ENCODE results near the gene LRRC15.
A peak's percentile ranks its signal among the peaks of the same experiment; 100 is the strongest.

LRRC15 gene

GRCh38 chr3:194384569-194385001 is 15.0 kb upstream of the LRRC15 start:
- Histone ChIP-seq H3K4me1 (ENCODE audit: control insufficient read depth, insufficient read depth, low read length, poor library complexity, severe bottlenecking) (no peaks in the 10 kb centered on the region), H3K9me3 (ENCODE audit: control insufficient read depth, low read length) (no peaks in the 10 kb centered on the region), H3K27ac (ENCODE audit: low read depth, low read length, severe bottlenecking) (no peak overlapping the region), H3K36me3 (ENCODE audit: control insufficient read depth, insufficient read depth, low read length) (no peaks in the 10 kb centered on the region), H3K4me3 (ENCODE audit: extremely low read depth, insufficient read depth, low read length, poor library complexity, severe bottlenecking) (no peak overlapping the region)
- 89 to 94% methylated on average over 6 to 12 of the region's 12 CpGs for WGBS, 2 experiments (ENCODE audit: insufficient coverage in 2 of 2)

GRCh38 chr3:194384156-194384555 is 14.6 kb upstream of the LRRC15 start:
- Histone ChIP-seq H3K4me1 (ENCODE audit: control insufficient read depth, insufficient read depth, low read length, poor library complexity, severe bottlenecking) (no peaks in the 10 kb centered on the region), H3K27ac (ENCODE audit: low read depth, low read length, severe bottlenecking) (no peak overlapping the region), H3K9me3 (ENCODE audit: control insufficient read depth, low read length) (no peaks in the 10 kb centered on the region), H3K4me3 (ENCODE audit: extremely low read depth, insufficient read depth, low read length, poor library complexity, severe bottlenecking) (no peak overlapping the region), H3K36me3 (ENCODE audit: control insufficient read depth, insufficient read depth, low read length) (no peaks in the 10 kb centered on the region)
- WGBS, 2 experiments (ENCODE audit: insufficient coverage in 2 of 2), result 93 to 94% methylated on average over 2 to 4 of the region's 6 CpGs

GRCh38 chr3:194383276-194383940 is 13.9 kb upstream of the LRRC15 start:
- H3K27ac ChIP-seq (ENCODE audit: low read depth, low read length, severe bottlenecking), result no peak overlapping the region
- no peak overlapping the region for H3K4me3 ChIP-seq (ENCODE audit: extremely low read depth, insufficient read depth, low read length, poor library complexity, severe bottlenecking)
- no peaks in the 10 kb centered on the region for H3K9me3 ChIP-seq (ENCODE audit: control insufficient read depth, low read length)
- H3K4me1 ChIP-seq (ENCODE audit: control insufficient read depth, insufficient read depth, low read length, poor library complexity, severe bottlenecking), result no peaks in the 10 kb centered on the region
- 93% methylated on average over 10 to 14 of the region's 14 CpGs for WGBS, 2 experiments (ENCODE audit: insufficient coverage in 2 of 2)
- H3K36me3 ChIP-seq (ENCODE audit: control insufficient read depth, insufficient read depth, low read length), result no peaks in the 10 kb centered on the region

DNA sequence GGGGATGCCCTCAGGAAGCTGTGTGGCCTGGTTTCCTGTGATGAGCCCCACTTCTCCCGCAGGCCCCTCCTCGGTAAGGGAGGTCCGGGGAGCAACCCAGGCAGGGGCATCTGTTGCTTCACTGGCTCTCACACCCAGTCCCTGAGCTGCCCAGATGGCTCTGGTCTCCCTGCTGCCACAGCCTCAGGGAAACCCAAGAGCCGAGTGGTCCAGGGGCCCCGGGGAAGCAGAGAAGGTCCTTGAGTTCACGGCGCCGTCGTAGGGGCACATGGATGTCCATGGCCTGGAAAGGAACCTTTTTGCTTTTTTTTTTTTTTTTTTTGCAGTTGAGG is 13.3 kb upstream of the LRRC15 start:
- H3K27ac ChIP-seq (ENCODE audit: low read depth, low read length, severe bottlenecking), result no peak overlapping the region
- H3K9me3 ChIP-seq (ENCODE audit: control insufficient read depth, low read length), result no peaks in the 10 kb centered on the region
- H3K4me1 ChIP-seq (ENCODE audit: control insufficient read depth, insufficient read depth, low read length, poor library complexity, severe bottlenecking), result no peaks in the 10 kb centered on the region
- no peaks in the 10 kb centered on the region for H3K36me3 ChIP-seq (ENCODE audit: control insufficient read depth, insufficient read depth, low read length)
- no peak overlapping the region for H3K4me3 ChIP-seq (ENCODE audit: extremely low read depth, insufficient read depth, low read length, poor library complexity, severe bottlenecking)
- WGBS, 2 experiments (ENCODE audit: insufficient coverage in 2 of 2), result 85 to 90% methylated on average over 4 to 7 of the region's 9 CpGs

- Histone ChIP-seq H3K9me3 (ENCODE audit: control insufficient read depth, low read length) (no peaks in the 10 kb centered on the region), H3K36me3 (ENCODE audit: control insufficient read depth, insufficient read depth, low read length) (no peaks in the 10 kb centered on the region), H3K4me1 (ENCODE audit: control insufficient read depth, insufficient read depth, low read length, poor library complexity, severe bottlenecking) (no peaks in the 10 kb centered on the region), H3K27ac (ENCODE audit: low read depth, low read length, severe bottlenecking) (no peak overlapping the region), H3K4me3 (ENCODE audit: extremely low read depth, insufficient read depth, low read length, poor library complexity, severe bottlenecking) (no peak overlapping the region)
- WGBS, 2 experiments (ENCODE audit: insufficient coverage in 2 of 2), result 88 to 92% methylated on average over 16 to 18 of the region's 20 CpGs
These were observed 12.8 kb upstream of the LRRC15 start for GRCh38 chr3:194382196-194382891.

DNA sequence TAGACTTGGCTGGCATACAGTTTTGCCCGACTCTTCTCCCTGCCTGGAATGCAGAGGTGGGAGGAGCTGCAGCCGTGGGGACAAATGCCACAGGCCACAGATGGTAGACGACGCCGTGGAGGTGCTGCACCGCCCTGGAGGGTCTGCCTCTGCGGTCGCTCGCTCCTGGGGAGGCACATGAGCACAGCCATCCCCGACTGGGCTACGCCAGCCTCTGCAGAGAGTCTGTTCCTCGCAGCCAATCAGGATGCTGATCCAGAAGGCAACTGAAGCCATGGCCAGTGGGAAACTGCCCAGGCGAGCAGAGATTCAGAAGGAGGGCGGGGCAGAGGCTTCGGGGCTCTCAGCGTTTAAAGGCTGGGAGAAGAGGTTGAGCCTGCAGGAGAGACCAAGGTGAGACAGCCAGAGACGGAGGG is 11.9 kb upstream of the LRRC15 start:
- Histone ChIP-seq H3K27ac (ENCODE audit: low read depth, low read length, severe bottlenecking) (no peak overlapping the region), H3K4me1 (ENCODE audit: control insufficient read depth, insufficient read depth, low read length, poor library complexity, severe bottlenecking) (no peaks in the 10 kb centered on the region), H3K4me3 (ENCODE audit: extremely low read depth, insufficient read depth, low read length, poor library complexity, severe bottlenecking) (no peak overlapping the region), H3K36me3 (ENCODE audit: control insufficient read depth, insufficient read depth, low read length) (no peaks in the 10 kb centered on the region), H3K9me3 (ENCODE audit: control insufficient read depth, low read length) (no peaks in the 10 kb centered on the region)
- 64 to 72% methylated on average over 17 of the region's 17 CpGs for WGBS, 2 experiments (ENCODE audit: insufficient coverage in 2 of 2)

DNA sequence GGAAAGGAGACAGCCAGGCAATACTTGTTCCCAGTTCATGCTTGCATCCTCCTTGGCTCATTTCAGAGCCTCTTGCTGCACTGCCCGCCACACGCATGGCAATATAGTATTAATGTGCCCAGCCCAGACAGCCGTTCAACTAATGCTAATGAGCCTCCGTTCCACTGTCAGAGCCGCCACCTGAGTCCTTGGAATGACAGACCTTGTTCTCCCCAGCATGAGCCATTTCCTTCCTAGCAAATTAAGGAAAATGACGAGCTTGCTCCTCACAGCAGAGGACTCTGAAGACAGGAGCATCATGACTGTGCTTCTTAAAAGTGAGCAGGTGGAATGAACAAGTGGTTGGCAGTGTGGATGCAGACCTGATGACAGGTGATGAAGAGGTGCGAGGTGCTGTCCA is 10.8 kb upstream of the LRRC15 start:
- Histone ChIP-seq H3K4me3 (ENCODE audit: extremely low read depth, insufficient read depth, low read length, poor library complexity, severe bottlenecking) (no peak overlapping the region), H3K27ac (ENCODE audit: low read depth, low read length, severe bottlenecking) (no peak overlapping the region), H3K36me3 (ENCODE audit: control insufficient read depth, insufficient read depth, low read length) (no peaks in the 10 kb centered on the region), H3K4me1 (ENCODE audit: control insufficient read depth, insufficient read depth, low read length, poor library complexity, severe bottlenecking) (peaks cover 4% of the 10 kb centered on the region), H3K9me3 (ENCODE audit: control insufficient read depth, low read length) (peaks cover 3% of the 10 kb centered on the region)
- WGBS, 2 experiments (ENCODE audit: insufficient coverage in 2 of 2), result 83 to 86% methylated on average over 7 of the region's 7 CpGs

- peaks cover 4% of the 10 kb centered on the region for H3K4me1 ChIP-seq (ENCODE audit: control insufficient read depth, insufficient read depth, low read length, poor library complexity, severe bottlenecking)
- peaks cover 3% of the 10 kb centered on the region for H3K9me3 ChIP-seq (ENCODE audit: control insufficient read depth, low read length)
- no peak overlapping the region for H3K27ac ChIP-seq (ENCODE audit: low read depth, low read length, severe bottlenecking)
- no peaks in the 10 kb centered on the region for H3K36me3 ChIP-seq (ENCODE audit: control insufficient read depth, insufficient read depth, low read length)
- 91 to 96% methylated on average over 5 to 7 of the region's 9 CpGs for WGBS, 2 experiments (ENCODE audit: insufficient coverage in 2 of 2)
- H3K4me3 ChIP-seq (ENCODE audit: extremely low read depth, insufficient read depth, low read length, poor library complexity, severe bottlenecking), result no peak overlapping the region
These were observed 10.1 kb upstream of the LRRC15 start for GRCh38 chr3:194379651-194380050.

DNA sequence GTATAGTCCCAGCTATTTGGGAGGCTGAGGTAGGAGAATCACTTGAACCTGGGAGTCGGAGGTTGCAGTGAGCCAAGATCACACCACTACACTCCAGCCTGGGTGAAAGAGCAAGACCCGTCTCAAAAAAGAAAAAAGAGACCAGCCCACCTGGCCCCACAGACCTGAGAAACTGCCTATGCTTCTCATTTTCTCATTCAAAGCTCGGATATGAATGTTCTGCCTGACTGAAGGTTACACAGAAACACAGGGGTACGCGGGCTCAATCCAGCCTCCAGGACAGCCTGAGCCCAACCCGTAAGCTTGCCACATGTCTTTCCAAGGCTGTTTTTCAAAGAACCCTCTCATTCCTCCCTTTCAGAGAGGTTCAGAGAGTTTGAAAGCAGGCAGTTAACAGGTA is 9.7 kb upstream of the LRRC15 start:
- Histone ChIP-seq H3K9me3 (ENCODE audit: control insufficient read depth, low read length) (peaks cover 3% of the 10 kb centered on the region), H3K4me1 (ENCODE audit: control insufficient read depth, insufficient read depth, low read length, poor library complexity, severe bottlenecking) (peaks cover 4% of the 10 kb centered on the region), H3K36me3 (ENCODE audit: control insufficient read depth, insufficient read depth, low read length) (no peaks in the 10 kb centered on the region), H3K4me3 (ENCODE audit: extremely low read depth, insufficient read depth, low read length, poor library complexity, severe bottlenecking) (no peak overlapping the region), H3K27ac (ENCODE audit: low read depth, low read length, severe bottlenecking) (no peak overlapping the region)
- WGBS, 2 experiments (ENCODE audit: insufficient coverage in 2 of 2), result 86 to 94% methylated on average over 5 of the region's 6 CpGs

DNA sequence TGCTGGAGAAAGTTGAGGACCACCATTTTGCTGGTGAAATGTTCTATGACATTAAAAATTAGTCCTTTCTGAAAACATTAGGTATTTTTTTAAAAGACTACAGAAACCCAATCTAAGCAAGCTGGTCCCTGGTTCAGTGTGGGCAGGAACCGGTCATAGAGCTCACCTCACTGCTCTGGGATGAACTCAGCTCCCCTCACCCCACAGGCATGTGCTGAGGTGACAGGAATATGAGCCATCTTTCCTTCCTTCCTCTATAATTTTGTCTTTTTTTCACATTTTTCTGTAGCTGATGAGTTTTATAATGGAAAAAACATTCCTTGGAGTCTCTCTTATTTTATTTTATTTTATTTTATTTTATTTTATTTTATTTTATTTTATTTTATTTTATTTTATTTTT is 8.2 kb upstream of the LRRC15 start:
- H3K4me3 ChIP-seq (ENCODE audit: extremely low read depth, insufficient read depth, low read length, poor library complexity, severe bottlenecking), result no peak overlapping the region
- WGBS, 2 experiments (ENCODE audit: insufficient coverage in 2 of 2), result no CpG with 5 or more reads among the region's 1 CpG

GRCh38 chr3:194376241-194376560 is 6.7 kb upstream of the LRRC15 start:
- Histone ChIP-seq H3K4me1 (ENCODE audit: control insufficient read depth, insufficient read depth, low read length, poor library complexity, severe bottlenecking) (peaks cover 4% of the 10 kb centered on the region), H3K27ac (ENCODE audit: low read depth, low read length, severe bottlenecking) (peak overlapping the region; percentile 57), H3K36me3 (ENCODE audit: control insufficient read depth, insufficient read depth, low read length) (no peaks in the 10 kb centered on the region), H3K4me3 (ENCODE audit: extremely low read depth, insufficient read depth, low read length, poor library complexity, severe bottlenecking) (no peak overlapping the region), H3K9me3 (ENCODE audit: control insufficient read depth, low read length) (peaks cover 3% of the 10 kb centered on the region)
- WGBS, 2 experiments (ENCODE audit: insufficient coverage in 2 of 2), result 91 to 93% methylated on average over 10 of the region's 10 CpGs

More for the DNA sequence above, 8.2 kb upstream of the LRRC15 start:
- Histone ChIP-seq H3K36me3 (ENCODE audit: control insufficient read depth, insufficient read depth, low read length) (no peaks in the 10 kb centered on the region), H3K9me3 (ENCODE audit: control insufficient read depth, low read length) (peaks cover 3% of the 10 kb centered on the region), H3K4me1 (ENCODE audit: control insufficient read depth, insufficient read depth, low read length, poor library complexity, severe bottlenecking) (peaks cover 4% of the 10 kb centered on the region), H3K27ac (ENCODE audit: low read depth, low read length, severe bottlenecking) (no peak overlapping the region)

All from mesodermal cell (in vitro differentiated cells).